PFSK-1 (cell line): ENCODE measurements around the gene ETDC.

Source experiments
- POLR2AphosphoS5 ChIP-seq: IDR thresholded peaks from 2 replicates; pipeline ENCODE4 v1.6.1; 2012; ENCODE audit warnings: low read depth, mild to moderate bottlenecking, control low read depth, low read length, moderate library complexity
- TAF1 ChIP-seq: IDR thresholded peaks from 2 replicates; pipeline ENCODE4 v1.6.1; 2012; ENCODE audit warnings: low read length, control low read depth, borderline replicate concordance; ENCODE audit not compliant: insufficient read depth

- TF ChIP-seq TAF1 = no peak
- no peak for TF ChIP-seq POLR2AphosphoS5
Measured at GRCh38 chrX:135275973-135276372, 33.3 kb upstream of the ETDC start.
